Mesendoderm (in vitro differentiated cells): Measurements from ENCODE around the gene TTR.

Experiments
- DNase-seq: peaks from one replicate; pipeline ENCODE4 v3.0.0; 2013
- H2AK5ac ChIP-seq: 2 replicates; pipeline ENCODE4 v1.6.1; 2013; ENCODE audit warnings: low read length, inconsistent platforms
- H2BK120ac ChIP-seq: 2 replicates; pipeline ENCODE4 v1.6.1; 2013; ENCODE audit warnings: low read depth, mild to moderate bottlenecking, low read length, moderate library complexity, mixed read lengths
- H2BK15ac ChIP-seq: replicated peaks from 2 replicates; pipeline ENCODE4 v1.6.1; 2013; ENCODE audit warnings: low read depth, mild to moderate bottlenecking, moderate library complexity
- H2BK5ac ChIP-seq: 2 replicates; pipeline ENCODE4 v1.6.1; 2013; ENCODE audit warnings: low read length, inconsistent platforms
- H3K18ac ChIP-seq: 2 replicates; pipeline ENCODE4 v1.6.1; 2013; ENCODE audit warnings: mild to moderate bottlenecking, low read length, mixed read lengths
- H3K23ac ChIP-seq: one replicate; pipeline ENCODE4 v1.6.1; 2013; ENCODE audit warnings: low read length
- H3K27ac ChIP-seq: 2 replicates; pipeline ENCODE4 v1.5.1; 2013; ENCODE audit warnings: low read depth, mild to moderate bottlenecking, inconsistent platforms, low read length, moderate library complexity
- H3K27me3 ChIP-seq: 2 replicates; pipeline ENCODE4 v1.6.1; 2013; ENCODE audit warnings: low read length, control low read depth, mild to moderate bottlenecking, inconsistent platforms; ENCODE audit not compliant: insufficient read depth, poor library complexity
- H3K36me3 ChIP-seq: 2 replicates; pipeline ENCODE4 v1.6.1; 2013; ENCODE audit warnings: low read length, inconsistent platforms; ENCODE audit not compliant: control insufficient read depth, insufficient read depth
- H3K4ac ChIP-seq: one replicate; pipeline ENCODE4 v1.6.1; 2013; ENCODE audit warnings: low read depth, mild to moderate bottlenecking, low read length, moderate library complexity
- H3K4me1 ChIP-seq: 2 replicates; pipeline ENCODE4 v1.6.1; 2013; ENCODE audit warnings: low read depth, low read length, inconsistent platforms; ENCODE audit not compliant: control insufficient read depth
- H3K4me2 ChIP-seq: 2 replicates; pipeline ENCODE4 v1.6.1; 2013; ENCODE audit warnings: low read length
- H3K4me3 ChIP-seq: 2 replicates; pipeline ENCODE4 v1.5.1; 2013; ENCODE audit warnings: mild to moderate bottlenecking, low read length
- H3K56ac ChIP-seq: one replicate; pipeline ENCODE4 v1.6.1; 2013; ENCODE audit warnings: low read length
- H3K79me1 ChIP-seq: 2 replicates; pipeline ENCODE4 v1.6.1; 2013; ENCODE audit warnings: low read length, inconsistent platforms
- H3K79me2 ChIP-seq: 2 replicates; pipeline ENCODE4 v1.6.1; 2013; ENCODE audit warnings: mild to moderate bottlenecking, low read length; ENCODE audit not compliant: control insufficient read depth, insufficient read depth
- H3K9ac ChIP-seq: 2 replicates; pipeline ENCODE4 v1.6.1; 2013; ENCODE audit warnings: low read length, inconsistent platforms
- H4K5ac ChIP-seq: one replicate; pipeline ENCODE4 v1.6.1; 2013; ENCODE audit warnings: low read length
- H4K8ac ChIP-seq: one replicate; pipeline ENCODE4 v1.6.1; 2013; ENCODE audit warnings: low read depth, mild to moderate bottlenecking, control low read depth, low read length, moderate library complexity
- WGBS: extraction: QIAGEN DNeasy Blood & Tissue Kit; methylation state at CpG from one replicate; pipeline ENCODE4 v1.1.7; 2013; ENCODE audit warnings: low lambda C conversion rate, missing lambda C conversion rate; ENCODE audit not compliant: insufficient coverage; ENCODE audit errors: extremely low coverage; 5-methylcytosine and 5-hydroxymethylcytosine counted together

Gene TTR

DNA sequence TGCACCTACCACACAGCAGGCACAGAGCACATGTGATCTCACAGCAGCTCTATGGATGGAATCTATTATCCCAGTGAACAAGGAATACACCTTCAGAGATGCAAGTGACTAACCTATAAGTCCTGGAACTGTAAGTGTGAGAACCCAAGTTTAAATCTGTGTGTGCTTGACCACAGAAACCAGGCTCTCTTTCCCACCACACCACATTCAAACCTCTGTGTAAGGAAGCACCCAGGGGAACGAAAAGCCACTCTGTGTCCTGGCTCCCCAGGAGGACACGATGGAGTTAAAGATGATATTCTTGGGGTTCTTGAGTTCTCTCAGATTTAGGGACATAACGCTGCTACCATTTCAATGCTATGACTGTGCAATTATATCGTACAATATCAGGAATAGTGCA lies 38.9 kb downstream of the TTR start:
- Histone ChIP-seq H3K27me3 (no peaks in the 10 kb centered on the region), H3K36me3 (no peaks in the 10 kb centered on the region), H2BK120ac (no peak overlapping the region), H2AK5ac (no peak overlapping the region), H2BK15ac (no peak overlapping the region), H3K9ac (no peak overlapping the region), H3K79me1 (no peaks in the 10 kb centered on the region), H3K27ac (no peak overlapping the region), H3K23ac (no peak overlapping the region), H3K4ac (no peak overlapping the region), H3K4me3 (no peak overlapping the region), H3K18ac (no peak overlapping the region), H3K4me2 (no peak overlapping the region), H3K56ac (no peak overlapping the region), H3K4me1 (no peaks in the 10 kb centered on the region), H3K79me2 (no peaks in the 10 kb centered on the region), H4K8ac (no peak overlapping the region), H2BK5ac (no peak overlapping the region), H4K5ac (no peak overlapping the region)
- WGBS = no CpG with 5 or more reads among the region's 4 CpGs
- no peak for DNase-seq

- no peak overlapping the region for H3K56ac ChIP-seq
- H3K4me2 ChIP-seq = no peak overlapping the region
- H4K8ac ChIP-seq = no peak overlapping the region
- no peak for DNase-seq
- no peak overlapping the region for H3K18ac ChIP-seq
- H3K4me3 ChIP-seq = no peak overlapping the region
- no peaks in the 10 kb centered on the region for H3K4me1 ChIP-seq
- H4K5ac ChIP-seq = no peak overlapping the region
- H3K27ac ChIP-seq = no peak overlapping the region
- H3K4ac ChIP-seq = no peak overlapping the region
- H2BK15ac ChIP-seq = no peak overlapping the region
- WGBS = no CpG with 5 or more reads among the region's 1 CpG
- H3K36me3 ChIP-seq = no peaks in the 10 kb centered on the region
- no peak overlapping the region for H2BK120ac ChIP-seq
- H2AK5ac ChIP-seq = no peak overlapping the region
- H3K79me1 ChIP-seq = no peaks in the 10 kb centered on the region
- no peak overlapping the region for H3K23ac ChIP-seq
- no peaks in the 10 kb centered on the region for H3K27me3 ChIP-seq
- H2BK5ac ChIP-seq = no peak overlapping the region
- no peak overlapping the region for H3K9ac ChIP-seq
- no peaks in the 10 kb centered on the region for H3K79me2 ChIP-seq
Observed at GRCh38 chr18:31631526-31631925, 39.8 kb downstream of the TTR start.

GRCh38 chr18:31632356-31632755 lies 40.7 kb downstream of the TTR start:
- H2BK15ac ChIP-seq = no peak overlapping the region
- no peak overlapping the region for H3K4me3 ChIP-seq
- no peak overlapping the region for H2BK5ac ChIP-seq
- no CpG with 5 or more reads among the region's 1 CpG for WGBS
- H3K27ac ChIP-seq = no peak overlapping the region
- H3K9ac ChIP-seq = no peak overlapping the region
- H4K8ac ChIP-seq = no peak overlapping the region
- no peaks in the 10 kb centered on the region for H3K27me3 ChIP-seq
- H3K36me3 ChIP-seq = no peaks in the 10 kb centered on the region
- no peaks in the 10 kb centered on the region for H3K79me1 ChIP-seq
- no peak overlapping the region for H3K4me2 ChIP-seq
- H2BK120ac ChIP-seq = no peak overlapping the region
- H4K5ac ChIP-seq = no peak overlapping the region
- no peak overlapping the region for H2AK5ac ChIP-seq
- no peak overlapping the region for H3K23ac ChIP-seq
- H3K4me1 ChIP-seq = no peaks in the 10 kb centered on the region
- H3K18ac ChIP-seq = no peak overlapping the region
- no peak for DNase-seq
- no peak overlapping the region for H3K56ac ChIP-seq
- H3K4ac ChIP-seq = no peak overlapping the region
- no peaks in the 10 kb centered on the region for H3K79me2 ChIP-seq

- Histone ChIP-seq H3K23ac (no peak overlapping the region), H3K9ac (no peak overlapping the region), H2BK5ac (no peak overlapping the region), H3K36me3 (no peaks in the 10 kb centered on the region), H2BK15ac (no peak overlapping the region), H3K4ac (no peak overlapping the region), H4K5ac (no peak overlapping the region), H3K18ac (no peak overlapping the region), H3K27ac (no peak overlapping the region), H3K27me3 (no peaks in the 10 kb centered on the region), H4K8ac (no peak overlapping the region), H3K4me3 (no peak overlapping the region), H3K4me2 (no peak overlapping the region), H2AK5ac (no peak overlapping the region), H3K79me2 (no peaks in the 10 kb centered on the region), H2BK120ac (no peak overlapping the region), H3K4me1 (no peaks in the 10 kb centered on the region), H3K79me1 (no peaks in the 10 kb centered on the region), H3K56ac (no peak overlapping the region)
- no CpG with 5 or more reads among the region's 10 CpGs for WGBS
- DNase-seq = no peak
Observed at GRCh38 chr18:31633392-31634330, 42.0 kb downstream of the TTR start.

GRCh38 chr18:31634331-31634713 lies 42.6 kb downstream of the TTR start:
- WGBS = no CpG with 5 or more reads among the region's 3 CpGs
- no peak overlapping the region for H3K23ac ChIP-seq
- no peak overlapping the region for H2BK120ac ChIP-seq
- no peaks in the 10 kb centered on the region for H3K27me3 ChIP-seq
- no peak overlapping the region for H3K4me2 ChIP-seq
- H4K5ac ChIP-seq = no peak overlapping the region
- H3K36me3 ChIP-seq = no peaks in the 10 kb centered on the region
- H3K4me3 ChIP-seq = no peak overlapping the region
- H3K79me2 ChIP-seq = no peaks in the 10 kb centered on the region
- no peaks in the 10 kb centered on the region for H3K4me1 ChIP-seq
- no peak overlapping the region for H4K8ac ChIP-seq
- no peak for DNase-seq
- no peak overlapping the region for H2BK5ac ChIP-seq
- no peak overlapping the region for H2AK5ac ChIP-seq
- no peak overlapping the region for H2BK15ac ChIP-seq
- no peaks in the 10 kb centered on the region for H3K79me1 ChIP-seq
- no peak overlapping the region for H3K18ac ChIP-seq
- no peak overlapping the region for H3K4ac ChIP-seq
- H3K9ac ChIP-seq = no peak overlapping the region
- H3K27ac ChIP-seq = no peak overlapping the region
- no peak overlapping the region for H3K56ac ChIP-seq

DNA sequence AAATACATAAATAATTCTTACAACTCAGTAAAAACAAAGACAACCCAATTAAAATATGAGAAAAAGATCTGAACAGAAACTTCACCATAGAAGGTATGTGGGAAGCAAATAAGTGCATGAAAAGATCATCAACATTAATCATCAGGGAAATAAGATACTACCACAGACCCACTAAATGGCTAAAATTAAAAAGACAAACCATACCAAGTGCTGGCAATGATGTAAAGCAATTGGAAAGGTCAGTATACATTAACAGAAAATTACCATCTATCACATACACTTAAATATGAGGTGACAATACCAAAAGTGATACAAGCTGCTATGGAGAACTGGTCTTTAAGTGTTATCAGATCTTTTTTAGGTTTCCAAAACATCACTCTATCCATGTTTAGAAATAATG lies 44.7 kb downstream of the TTR start:
- H3K4me3 ChIP-seq = no peak overlapping the region
- DNase-seq = no peak
- H3K27me3 ChIP-seq = no peaks in the 10 kb centered on the region
- no peak overlapping the region for H4K8ac ChIP-seq
- H3K79me1 ChIP-seq = no peaks in the 10 kb centered on the region
- H3K18ac ChIP-seq = no peak overlapping the region
- H3K56ac ChIP-seq = no peak overlapping the region
- no peaks in the 10 kb centered on the region for H3K36me3 ChIP-seq
- no peak overlapping the region for H3K23ac ChIP-seq
- H3K79me2 ChIP-seq = no peaks in the 10 kb centered on the region
- no peak overlapping the region for H4K5ac ChIP-seq
- H3K4me1 ChIP-seq = no peaks in the 10 kb centered on the region
- H2BK120ac ChIP-seq = no peak overlapping the region
- H2BK15ac ChIP-seq = no peak overlapping the region
- no peak overlapping the region for H3K9ac ChIP-seq
- H3K27ac ChIP-seq = no peak overlapping the region
- H2AK5ac ChIP-seq = no peak overlapping the region
- no peak overlapping the region for H3K4me2 ChIP-seq
- no peak overlapping the region for H3K4ac ChIP-seq
- no peak overlapping the region for H2BK5ac ChIP-seq
